Activated CD4-positive, CD25-positive, alpha-beta regulatory T cell treated with anti-CD3 and anti-CD28 coated beads, Interleukin-2, amount 50 U/mL, for 72 hours (primary cell): ENCODE measurements around the gene TMOD4.
"Not testable (repeated sequence)": the region's sequence is repeated elsewhere in the genome, so short reads cannot be mapped to it uniquely, and the experiment has no call there.

Experiments used
- DNase-seq: peaks from one replicate; pipeline ENCODE4 v3.0.0; 2021

TMOD4 gene

DNA sequence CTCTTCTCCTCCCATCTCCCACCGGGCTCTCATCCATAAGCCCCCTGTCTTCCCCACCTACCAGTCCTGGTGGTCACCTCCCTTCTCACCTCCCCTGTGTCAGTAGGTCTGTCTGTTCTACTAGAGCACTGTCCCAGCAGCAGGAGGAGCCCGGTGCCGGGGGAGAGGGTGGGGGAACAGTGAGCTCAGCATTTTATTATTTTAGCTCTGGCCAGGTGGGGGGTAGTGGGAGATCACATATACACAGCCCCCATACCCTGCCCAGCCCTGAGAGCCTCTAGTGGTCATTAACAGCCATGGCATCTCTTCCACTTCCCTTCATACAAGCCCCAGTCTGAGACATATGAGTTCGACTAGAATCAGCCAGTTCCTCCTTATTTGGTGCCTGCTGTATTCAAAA lies at the start of gene TMOD4:
Gene TMOD4, minus strand, starts transcription at position 119 of the 400 bp plus-strand sequence. CDS start 1,106 bp downstream, outside the sequence.
- no peak for DNase-seq

DNA sequence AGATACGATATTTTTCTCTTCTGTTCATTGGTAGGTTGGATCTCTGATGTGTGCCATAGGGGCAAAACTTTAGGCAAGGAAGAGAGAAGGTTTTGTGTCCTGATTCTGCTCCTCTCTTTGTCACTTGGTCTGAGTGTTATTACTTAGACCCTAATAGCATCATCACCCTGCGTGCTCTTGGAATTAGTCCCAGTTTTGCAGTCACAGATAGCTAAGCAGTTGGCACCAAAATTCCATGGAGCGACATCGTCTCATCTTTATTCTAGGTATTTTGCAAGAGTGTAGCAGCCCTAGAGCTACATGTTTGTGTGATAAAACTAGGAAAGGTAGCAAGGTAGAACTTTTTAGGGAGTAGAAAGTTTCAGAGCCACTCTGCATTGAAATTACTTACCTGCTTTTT lies 46.3 kb upstream of the TMOD4 start:
- DNase-seq, result no peak

DNA sequence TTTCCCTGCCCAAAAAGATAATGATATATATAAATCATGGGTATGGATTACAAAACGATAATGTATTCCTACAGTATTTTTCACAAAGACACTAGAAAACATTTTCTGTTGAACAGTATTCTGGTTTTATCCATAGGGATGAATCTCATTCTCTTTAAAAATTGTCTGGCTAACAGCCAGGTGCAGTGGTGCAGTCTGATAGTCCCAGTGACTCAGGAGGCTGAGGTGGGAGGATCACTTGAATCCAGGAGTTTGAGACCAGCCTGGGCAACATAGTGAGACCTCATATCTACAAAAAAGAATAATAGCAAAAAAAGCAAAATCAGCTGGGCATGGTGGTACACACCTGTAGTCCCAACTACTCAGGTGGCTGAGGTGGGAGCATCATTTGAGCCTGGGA lies 45.8 kb upstream of the TMOD4 start:
- DNase-seq, result no peak

DNA sequence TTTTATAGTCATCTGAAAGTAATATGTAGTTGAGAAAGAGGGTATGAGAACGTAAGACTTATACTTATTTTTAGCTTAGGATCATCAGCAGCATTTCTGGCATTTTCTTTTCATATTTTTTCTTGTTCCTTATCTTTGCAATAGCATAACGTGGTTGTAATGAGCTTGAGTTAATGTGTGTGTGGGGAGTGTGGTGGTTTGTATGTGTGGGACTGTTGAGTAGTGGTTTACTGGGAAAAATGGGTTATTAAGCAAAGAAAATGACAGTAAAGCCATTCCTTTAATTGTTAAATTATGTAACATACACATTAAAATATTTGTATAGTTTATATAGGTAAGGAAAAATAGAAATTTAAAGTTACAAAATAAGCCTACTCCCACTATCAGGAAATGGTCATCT lies 37.8 kb upstream of the TMOD4 start:
- DNase-seq, result no peak

DNA sequence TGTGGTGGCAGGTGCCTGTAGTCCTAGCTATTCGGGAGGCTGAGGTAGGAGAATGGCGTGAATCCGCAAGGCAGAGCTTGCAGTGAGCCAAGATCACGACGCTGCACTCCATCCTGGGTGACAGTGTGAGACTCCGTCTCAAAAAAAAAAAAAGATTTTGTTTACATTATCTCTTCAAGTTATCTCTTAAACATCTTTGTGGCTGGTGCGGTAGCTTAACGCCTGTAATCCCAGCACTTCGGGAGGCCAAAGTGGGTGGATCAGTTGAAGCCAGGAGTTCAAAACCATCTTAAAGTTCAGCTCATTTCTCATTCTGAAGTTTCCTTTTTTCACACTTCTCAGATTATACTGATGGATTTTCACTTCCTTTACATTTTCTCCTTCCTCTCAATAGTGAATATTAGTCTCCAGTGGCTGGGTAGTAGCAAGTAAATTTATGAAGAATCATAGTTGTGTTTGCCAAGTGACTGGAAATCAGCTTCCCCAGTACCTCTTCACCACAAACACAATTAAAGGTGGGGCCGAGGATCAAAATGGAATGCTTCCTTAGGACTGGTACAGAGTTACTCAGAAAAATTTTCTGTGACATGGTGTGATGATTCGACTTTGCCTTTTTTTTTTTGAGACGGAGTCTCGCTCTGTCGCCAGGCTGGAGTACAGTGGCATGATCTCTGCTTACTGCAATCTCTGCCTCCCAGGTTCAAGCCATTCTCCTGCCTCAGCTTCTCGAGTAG lies 36.4 kb upstream of the TMOD4 start:
- DNase-seq, result no peak

DNA sequence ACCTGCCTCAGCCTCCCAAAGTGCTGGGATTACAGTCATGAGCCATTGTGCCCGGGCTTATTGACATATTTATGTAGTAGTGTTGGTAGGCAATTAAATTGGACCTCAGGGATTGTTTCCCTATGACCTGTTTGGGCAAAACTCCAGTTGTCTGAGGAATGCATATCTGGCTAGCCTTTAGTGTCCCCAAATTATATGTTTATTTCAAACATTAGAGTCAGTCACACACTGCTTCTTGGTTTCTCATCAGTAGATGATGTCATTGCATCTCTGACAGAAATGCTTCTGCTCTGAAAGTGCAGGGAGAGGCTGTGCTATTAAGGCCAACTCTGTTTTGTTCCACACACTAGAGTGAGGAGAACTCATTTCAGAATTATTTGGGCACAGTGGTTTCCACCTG lies 35.0 kb upstream of the TMOD4 start:
- DNase-seq, result no peak

DNA sequence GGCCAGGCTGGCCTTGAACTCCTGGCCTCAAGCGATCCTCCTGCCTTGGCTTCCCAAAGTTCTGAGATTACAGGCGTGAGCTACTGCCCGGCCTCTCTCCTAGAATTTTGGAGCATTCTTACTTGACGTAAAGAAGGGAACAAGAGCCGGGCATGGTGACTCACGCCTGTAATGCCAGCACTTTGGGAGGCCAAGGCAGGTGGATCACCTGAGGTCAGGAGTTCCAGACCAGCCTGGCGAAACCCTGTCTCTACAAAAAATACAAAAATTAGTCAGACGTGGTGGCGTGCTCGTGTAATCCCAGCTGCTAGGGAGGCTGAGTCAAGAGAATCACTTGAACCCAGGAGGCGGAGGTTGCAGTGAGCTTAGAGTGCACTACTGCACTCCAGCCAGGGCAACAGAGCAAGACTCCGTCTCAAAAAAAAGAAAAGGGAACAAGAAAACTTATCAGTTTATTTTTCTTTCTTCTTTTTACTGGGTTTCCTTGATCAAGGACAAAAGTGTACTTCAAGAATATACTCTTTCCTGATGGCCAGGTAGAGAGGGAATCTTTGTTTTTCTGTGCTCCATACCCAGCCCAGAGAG lies 29.7 kb upstream of the TMOD4 start:
- DNase-seq, result not testable (repeated sequence)

DNA sequence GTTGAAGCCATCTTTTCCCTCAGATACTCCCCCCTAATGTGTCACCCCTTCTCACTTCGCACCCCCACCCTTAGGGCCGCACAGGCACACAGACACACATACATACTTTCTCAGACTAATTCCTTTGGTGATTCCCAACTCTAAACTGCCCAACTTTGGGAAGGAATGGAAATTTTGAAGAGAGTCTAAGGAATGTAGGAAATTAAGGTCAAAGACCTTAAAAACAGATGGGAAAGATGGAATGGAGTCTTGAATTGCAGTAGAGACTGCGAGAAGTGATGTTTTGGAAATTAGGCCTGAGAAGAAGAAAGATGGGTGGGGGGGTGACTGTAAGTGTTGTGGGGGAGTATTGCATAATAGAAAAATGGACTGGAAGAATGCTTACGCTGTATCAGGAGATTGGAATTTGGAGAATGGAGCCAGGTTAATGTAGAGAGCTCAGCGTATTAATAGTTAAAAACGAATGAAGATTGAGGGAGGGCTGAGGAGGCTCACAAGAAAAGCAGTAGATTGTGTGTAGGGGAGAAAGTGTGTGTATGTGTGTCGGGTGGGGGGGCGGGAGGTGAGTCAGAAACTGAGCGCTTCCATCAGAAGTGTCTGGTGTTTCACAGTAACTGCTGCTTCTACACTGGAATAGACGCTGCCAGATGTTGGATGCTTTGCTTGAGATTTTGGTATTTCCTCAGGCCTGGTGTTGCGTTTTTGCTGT lies 24.2 kb upstream of the TMOD4 start:
- no peak for DNase-seq

DNA sequence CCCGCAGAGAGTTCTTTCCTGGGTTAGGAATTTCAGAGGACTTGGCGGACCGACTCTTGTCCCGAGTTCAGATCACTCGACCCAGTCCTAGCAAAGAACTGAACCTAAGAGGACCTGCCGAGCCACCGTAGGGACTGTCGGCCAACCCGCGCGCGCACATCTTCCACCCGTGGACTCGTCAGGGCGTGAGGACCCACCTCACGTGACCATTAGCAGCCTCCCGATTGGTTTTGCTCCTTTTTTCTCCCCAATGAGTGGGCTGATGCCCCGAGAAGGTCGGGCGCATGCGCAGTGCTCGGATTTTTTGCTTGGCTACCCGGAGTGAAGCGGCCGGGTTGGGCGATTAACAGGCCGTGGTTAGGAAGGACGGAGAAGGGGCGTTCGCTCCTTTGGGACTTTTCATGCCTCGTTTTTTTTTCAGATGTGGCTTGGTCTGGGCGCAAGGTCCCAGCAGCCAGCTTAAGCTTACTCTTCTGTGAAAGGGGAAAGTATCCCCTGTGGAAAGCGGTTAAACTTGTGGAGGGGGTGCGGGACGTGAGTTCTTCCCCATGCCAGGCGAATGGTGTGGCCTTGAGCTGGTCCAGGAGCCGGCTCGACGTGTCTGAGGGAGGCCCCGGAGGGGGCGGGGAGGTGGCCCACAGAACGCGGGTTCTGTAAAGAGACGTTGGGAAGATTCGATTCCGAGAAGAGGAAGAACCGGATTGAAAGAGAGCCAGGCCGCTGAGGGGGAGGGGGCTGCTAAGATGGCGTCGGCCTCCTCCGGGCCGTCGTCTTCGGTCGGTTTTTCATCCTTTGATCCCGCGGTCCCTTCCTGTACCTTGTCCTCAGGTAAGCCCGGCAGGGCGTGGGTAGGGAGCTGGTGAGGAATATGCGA lies 22.7 kb upstream of the TMOD4 start, which contains the start of gene PIP5K1A:
Gene PIP5K1A, plus strand, starts transcription at position 299 of the 874 bp plus-strand sequence. Its CDS starts 445 bp downstream, at position 744.
- peak; percentile 98 for DNase-seq

DNA sequence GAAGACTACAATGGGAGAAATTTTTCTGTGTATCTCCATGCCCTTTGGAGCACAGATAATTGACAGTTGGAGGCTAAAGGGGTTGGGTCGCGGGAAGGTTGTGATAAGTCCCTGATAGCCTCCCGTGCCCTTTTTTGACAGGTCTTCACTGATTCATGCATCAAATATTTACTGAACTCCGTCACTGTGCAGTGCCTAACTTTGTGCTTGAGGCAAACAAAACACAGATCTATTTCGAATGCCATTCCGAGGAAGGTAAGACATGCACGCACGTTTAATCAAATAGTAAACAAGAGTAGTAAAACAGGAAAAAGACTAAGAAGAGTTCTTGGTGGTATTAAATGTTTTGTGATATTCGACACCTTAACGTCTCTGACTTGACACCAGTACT lies 22.1 kb upstream of the TMOD4 start:
- DNase-seq, result no peak

DNA sequence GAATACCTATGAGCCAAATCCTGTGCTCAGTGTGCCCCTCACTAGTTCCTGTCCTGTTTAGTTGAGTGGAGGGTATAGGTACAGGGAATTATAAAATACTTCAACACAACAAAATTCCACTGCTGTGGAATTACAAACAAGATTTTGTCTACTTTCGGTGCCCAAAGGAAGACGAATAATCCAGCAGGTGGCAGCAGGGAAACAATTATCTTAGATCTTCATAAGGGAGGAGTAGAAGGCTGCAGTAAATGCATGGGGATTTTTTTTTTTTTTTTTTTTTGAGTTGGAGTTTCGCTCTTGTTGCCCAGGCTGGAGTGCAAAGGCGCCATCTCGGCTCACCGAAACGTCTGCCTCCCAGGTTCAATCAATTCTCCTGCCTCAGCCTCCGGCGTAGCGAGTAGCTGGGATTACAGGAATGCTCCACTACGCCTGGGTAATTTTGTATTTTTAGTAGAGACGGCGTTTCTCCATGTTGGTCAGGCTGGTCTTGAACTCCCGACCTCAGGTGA lies 20.6 kb upstream of the TMOD4 start:
- no peak for DNase-seq

DNA sequence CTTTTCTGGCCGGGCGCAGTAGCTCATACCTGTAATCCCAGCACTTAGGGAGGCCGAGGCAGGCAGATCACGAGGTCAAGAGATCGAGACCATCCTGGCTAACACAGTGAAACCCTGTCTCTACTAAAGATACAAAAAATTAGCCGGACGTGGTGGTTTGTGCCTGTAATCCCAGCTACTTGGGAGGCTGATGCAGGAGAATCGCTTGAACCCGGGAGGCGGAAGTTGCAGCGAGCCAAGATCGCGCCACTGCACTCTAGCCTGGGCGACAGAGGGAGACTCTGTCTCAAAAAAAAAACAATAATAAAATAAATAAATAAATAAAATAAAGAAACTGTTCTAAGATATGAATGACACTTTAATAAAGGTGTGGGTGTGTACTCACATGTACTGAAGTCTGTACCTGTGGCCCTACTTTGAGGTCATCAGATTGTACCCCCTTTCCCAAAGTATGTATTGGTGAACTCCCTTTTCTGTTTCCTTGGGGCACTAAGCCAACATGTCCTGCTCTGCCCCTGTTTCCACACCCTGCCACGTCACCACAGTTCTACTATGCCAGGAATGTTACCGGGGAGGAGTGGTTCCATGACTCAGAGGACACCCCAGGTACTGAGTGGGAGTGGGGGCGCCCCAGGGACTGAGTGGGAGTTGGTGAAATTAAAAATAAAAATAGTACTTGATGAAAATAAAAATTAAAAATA lies 19.3 kb upstream of the TMOD4 start:
- not testable (repeated sequence) for DNase-seq

DNA sequence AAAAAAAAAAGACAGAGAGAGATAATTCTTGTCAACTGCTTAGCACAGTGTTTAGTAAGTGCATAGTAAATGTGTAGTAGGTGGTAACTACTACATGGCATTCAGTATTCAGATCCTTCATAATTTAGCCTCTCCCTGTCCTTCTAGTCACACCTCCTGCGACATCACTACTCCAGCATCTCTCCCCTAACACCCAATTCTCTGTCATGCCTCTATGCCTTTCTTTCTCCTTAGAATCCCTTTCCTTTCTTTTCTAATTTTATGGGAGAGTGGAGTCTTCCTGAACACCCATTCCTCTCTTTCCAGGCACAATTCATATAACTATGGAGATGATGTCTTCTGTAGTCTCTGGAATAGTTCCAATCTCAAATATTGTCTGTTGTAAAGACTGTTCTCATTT lies 18.1 kb upstream of the TMOD4 start:
- no peak for DNase-seq

DNA sequence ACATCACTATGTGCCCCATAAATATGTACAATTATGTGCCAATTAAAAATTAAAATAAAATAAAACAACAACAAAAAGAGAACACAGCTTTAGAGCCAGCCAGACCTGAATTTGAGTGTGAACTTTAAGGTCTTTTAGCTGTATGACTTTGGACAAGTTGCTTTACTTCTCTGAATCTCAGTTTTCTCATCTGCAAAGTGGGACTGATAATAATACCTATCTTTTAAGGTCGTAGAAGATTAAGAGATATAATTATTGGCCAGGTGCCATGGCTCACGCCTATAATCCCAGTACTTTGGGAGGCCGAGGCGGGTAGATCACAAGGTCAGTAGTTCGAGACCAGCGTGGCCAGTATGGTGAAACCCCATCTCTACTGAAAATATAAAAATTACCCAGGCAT lies 17.5 kb upstream of the TMOD4 start:
- no peak for DNase-seq

DNA sequence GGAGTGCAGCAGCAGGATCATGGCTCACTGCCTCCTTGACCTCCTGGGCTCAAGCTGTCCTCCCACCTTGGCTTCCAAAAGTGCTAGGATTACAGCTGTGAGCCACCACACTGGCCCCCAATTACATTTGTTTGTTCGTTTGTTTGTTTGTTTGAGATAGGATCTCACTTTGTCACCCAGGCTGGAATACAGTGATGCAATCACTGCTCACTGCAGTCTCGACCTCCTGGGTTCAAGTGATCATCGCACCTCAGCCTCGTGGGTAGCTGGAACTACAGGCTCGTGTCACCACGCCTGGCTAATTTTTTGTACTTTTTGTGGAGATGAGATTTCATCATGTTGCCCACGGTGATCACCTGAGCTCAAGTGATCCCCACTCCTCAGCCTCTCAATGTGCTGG lies 16.3 kb upstream of the TMOD4 start:
- DNase-seq, result no peak

DNA sequence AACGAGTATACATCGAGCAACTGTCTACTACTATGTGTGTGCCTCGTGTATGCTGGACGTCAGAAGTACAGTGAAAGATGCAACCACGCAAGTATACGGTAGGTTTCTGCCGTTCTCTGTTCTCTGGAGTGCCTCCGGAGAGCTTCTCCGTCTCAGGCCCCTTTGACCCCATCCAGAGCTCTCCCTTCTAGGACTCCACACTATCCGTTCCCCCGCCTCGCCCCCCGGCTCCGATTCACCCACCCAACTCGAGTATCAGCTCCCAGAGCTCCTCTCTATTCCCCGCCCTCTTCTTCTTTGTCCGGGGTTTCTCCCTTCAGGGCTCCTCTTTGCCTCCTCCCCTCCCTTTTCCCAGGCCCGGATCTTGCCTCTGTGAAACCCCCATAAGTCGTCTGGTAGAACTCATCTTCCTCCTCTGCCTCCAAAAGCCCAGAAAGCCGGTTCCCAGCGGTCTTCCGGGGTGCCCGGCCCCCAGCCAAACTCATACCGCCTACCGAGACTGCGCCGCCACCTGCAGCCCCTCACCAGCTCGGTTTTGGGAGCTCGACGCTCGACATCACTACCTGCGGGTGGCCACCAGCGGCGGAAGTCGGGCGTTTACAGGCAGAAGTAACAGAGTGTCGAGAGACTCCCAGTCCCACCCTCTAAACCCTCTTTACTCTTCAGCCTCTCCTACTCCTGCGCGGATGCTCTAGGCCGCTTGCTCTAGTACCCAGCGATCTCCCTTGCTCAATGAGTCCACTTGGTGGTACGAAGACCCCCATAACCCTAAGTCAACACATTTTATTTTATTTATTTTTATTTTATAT lies 14.1 kb upstream of the TMOD4 start, which contains the start of gene VPS72:
Gene VPS72, minus strand, starts transcription at position 561 of the 809 bp plus-strand sequence. Its CDS starts 76 bp downstream, at position 485.
- DNase-seq, result peak; percentile 78

DNA sequence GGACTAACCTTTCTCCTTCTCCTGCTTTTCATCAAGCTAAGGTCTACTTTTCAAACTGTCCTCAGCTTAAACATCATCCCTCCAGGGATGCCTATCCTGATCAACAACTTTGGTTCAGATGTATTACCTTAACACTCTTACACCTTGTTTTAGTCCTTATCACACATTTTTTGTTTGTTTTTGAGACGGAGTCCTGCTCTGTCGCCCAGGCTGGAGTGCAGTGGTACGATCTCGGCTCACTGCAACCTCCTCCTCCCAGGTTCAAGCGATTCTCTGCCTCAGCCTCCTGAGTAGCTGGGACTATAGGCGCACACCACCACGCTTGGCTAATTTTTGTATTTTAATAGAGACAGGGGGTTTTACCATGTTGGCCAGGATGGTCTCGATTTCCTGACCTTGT lies 12.9 kb upstream of the TMOD4 start:
- not testable (repeated sequence) for DNase-seq

DNA sequence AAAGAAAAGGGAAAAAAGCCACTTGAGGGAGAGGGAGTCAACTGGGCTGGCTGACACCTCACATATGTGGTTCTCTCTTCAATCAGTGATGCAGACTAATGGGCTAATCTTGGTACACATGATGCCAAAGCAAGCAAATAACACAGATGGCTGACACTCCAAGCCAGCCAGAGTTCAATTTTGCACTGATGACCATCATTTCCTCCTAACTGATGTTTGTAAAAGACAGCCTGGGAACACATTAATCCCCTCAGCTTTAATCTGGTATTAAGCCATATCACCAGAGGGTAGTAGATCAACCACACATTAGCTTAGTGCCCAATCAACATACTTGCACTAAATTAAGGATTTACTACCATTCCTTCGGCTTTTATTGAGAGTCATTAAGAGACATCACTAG lies 11.4 kb upstream of the TMOD4 start:
- DNase-seq, result no peak

DNA sequence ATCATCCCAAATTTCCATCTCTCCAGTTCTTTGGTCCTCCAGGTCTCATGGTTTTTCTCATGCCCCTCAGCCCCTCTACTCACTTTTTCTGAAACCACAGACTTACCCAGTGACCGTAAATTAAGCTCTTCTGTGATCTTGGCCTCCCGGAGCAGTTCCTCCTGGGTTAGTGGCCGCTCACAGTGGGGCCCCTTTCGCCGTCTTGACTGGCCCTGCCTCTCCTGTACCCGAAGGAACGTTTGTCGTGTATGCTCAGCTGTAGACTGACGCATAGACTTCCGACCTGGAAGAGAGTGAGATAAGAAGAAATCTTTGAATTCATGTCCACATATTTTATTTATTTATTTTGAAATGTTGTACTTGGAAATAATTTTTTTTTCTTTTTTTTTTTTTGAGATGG lies 8.4 kb upstream of the TMOD4 start:
- no peak for DNase-seq

DNA sequence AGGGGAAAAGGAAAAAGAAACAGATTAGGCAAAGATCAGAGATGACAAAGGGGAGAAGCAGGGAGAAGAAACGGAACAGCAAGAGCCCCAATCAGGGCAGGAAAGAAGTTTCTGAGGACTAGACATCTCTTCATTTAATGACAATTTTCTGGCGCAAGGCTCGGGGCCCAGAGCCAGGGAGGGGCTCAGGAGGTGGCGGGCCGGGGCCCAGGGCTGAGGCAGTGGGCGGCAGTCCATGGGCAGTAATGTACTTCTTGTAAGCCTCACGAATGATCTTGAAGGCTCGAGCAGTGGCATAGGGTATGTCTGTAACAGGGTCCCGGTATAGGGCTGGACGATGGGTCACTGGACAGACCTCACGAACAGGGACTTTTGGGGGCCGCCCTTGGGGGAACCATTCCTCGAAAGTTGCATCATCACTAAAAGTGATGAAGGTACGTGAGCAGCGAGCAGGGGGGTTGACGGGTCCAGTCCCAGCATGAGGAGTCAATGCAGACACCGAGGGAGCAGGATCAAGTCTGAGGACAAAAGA lies 799 bp upstream of the TMOD4 start:
- DNase-seq, result no peak
